IPS-20b (cell line): ENCODE measurements around the gene STRC.
"Not testable (repeated sequence)": the region's sequence is repeated elsewhere in the genome, so short reads cannot be mapped to it uniquely, and the experiment has no call there.

Experiments used
- H3K27ac ChIP-seq: one replicate; pipeline ENCODE4 v1.5.1; 2013; ENCODE audit warnings: low read length
- H3K27me3 ChIP-seq: 2 replicates; pipeline ENCODE4 v1.6.1; 2013; ENCODE audit warnings: mild to moderate bottlenecking, low read length, inconsistent platforms; ENCODE audit not compliant: insufficient read depth
- H3K36me3 ChIP-seq: 2 replicates; pipeline ENCODE4 v1.6.1; 2013; ENCODE audit warnings: low read depth, mild to moderate bottlenecking, inconsistent platforms, low read length, moderate library complexity; ENCODE audit not compliant: insufficient read depth
- H3K4me1 ChIP-seq: 2 replicates; pipeline ENCODE4 v1.6.1; 2013; ENCODE audit warnings: mild to moderate bottlenecking, control low read depth, inconsistent platforms, low read length, moderate library complexity; ENCODE audit not compliant: insufficient read depth
- H3K4me3 ChIP-seq: 2 replicates; pipeline ENCODE4 v1.5.1; 2013; ENCODE audit warnings: mild to moderate bottlenecking, low read length, inconsistent platforms
- H3K9ac ChIP-seq: 2 replicates; pipeline ENCODE4 v1.6.1; 2013; ENCODE audit warnings: low read depth, mild to moderate bottlenecking, inconsistent platforms, low read length, moderate library complexity
- H3K9me3 ChIP-seq: 2 replicates; pipeline ENCODE4 v1.6.1; 2013; ENCODE audit warnings: mild to moderate bottlenecking, low read depth, low read length, inconsistent platforms; ENCODE audit not compliant: insufficient read depth

The STRC gene

GRCh38 chr15:43618700-43619099 lies at the start of gene STRC:
TSS of gene STRC (minus strand) at chr15:43618800. CDS start at chr15:43618722, 78 bp downstream.
- H3K4me3 ChIP-seq, result not testable (repeated sequence)

GRCh38 chr15:43666177-43666576 lies 47.6 kb upstream of the STRC start:
- not testable (repeated sequence) for H3K36me3 ChIP-seq, H3K27ac ChIP-seq, H3K27me3 ChIP-seq, H3K9me3 ChIP-seq, H3K9ac ChIP-seq, H3K4me1 ChIP-seq, H3K4me3 ChIP-seq

More at GRCh38 chr15:43618700-43619099, at the start of gene STRC:
- not testable (repeated sequence) for H3K27ac ChIP-seq, H3K9me3 ChIP-seq, H3K4me1 ChIP-seq, H3K9ac ChIP-seq, H3K27me3 ChIP-seq, H3K36me3 ChIP-seq

GRCh38 chr15:43663333-43663732 lies 44.7 kb upstream of the STRC start:
- H3K9me3 ChIP-seq, H3K27me3 ChIP-seq, H3K36me3 ChIP-seq, H3K4me3 ChIP-seq, H3K4me1 ChIP-seq, H3K27ac ChIP-seq, H3K9ac ChIP-seq: not testable (repeated sequence)

- H3K27ac ChIP-seq, H3K4me1 ChIP-seq, H3K36me3 ChIP-seq, H3K27me3 ChIP-seq, H3K9ac ChIP-seq, H3K9me3 ChIP-seq, H3K4me3 ChIP-seq: not testable (repeated sequence)
Measured at GRCh38 chr15:43662293-43662692, 43.7 kb upstream of the STRC start.

- not testable (repeated sequence) for H3K36me3 ChIP-seq, H3K9me3 ChIP-seq, H3K27me3 ChIP-seq, H3K4me3 ChIP-seq, H3K9ac ChIP-seq, H3K4me1 ChIP-seq, H3K27ac ChIP-seq
Measured at GRCh38 chr15:43659727-43660126, 41.1 kb upstream of the STRC start.

- H3K9me3 ChIP-seq, H3K27ac ChIP-seq, H3K4me1 ChIP-seq, H3K36me3 ChIP-seq, H3K4me3 ChIP-seq, H3K27me3 ChIP-seq, H3K9ac ChIP-seq: not testable (repeated sequence)
Measured at GRCh38 chr15:43649430-43649926, 30.9 kb upstream of the STRC start.

- Histone ChIP-seq H3K9me3 (peaks cover 4% of the 10 kb centered on the region; the same call in 1 of the 2 replicates), H3K27me3 (no peaks in the 10 kb centered on the region), H3K4me3 (no peak within 1 kb of the TSS), H3K4me1 (no peaks in the 10 kb centered on the region), H3K9ac (no peak within 1 kb of the TSS), H3K36me3 (no peaks in the 10 kb centered on the region), H3K27ac (no peak within 1 kb of the TSS)
Measured at GRCh38 chr15:43648649-43649429, 30.2 kb upstream of the STRC start, which contains the start of gene CATSPER2. TSS of gene CATSPER2 (minus strand) at chr15:43648844. CDS start at chr15:43648061, 783 bp downstream.

- not testable (repeated sequence) for H3K27ac ChIP-seq, H3K27me3 ChIP-seq, H3K4me1 ChIP-seq, H3K9ac ChIP-seq, H3K4me3 ChIP-seq, H3K9me3 ChIP-seq, H3K36me3 ChIP-seq
Measured at GRCh38 chr15:43638464-43639204, 20.0 kb upstream of the STRC start.

GRCh38 chr15:43626937-43627336 lies 8.3 kb upstream of the STRC start:
- H3K4me3 ChIP-seq, H3K9me3 ChIP-seq, H3K9ac ChIP-seq, H3K36me3 ChIP-seq, H3K27ac ChIP-seq, H3K27me3 ChIP-seq, H3K4me1 ChIP-seq: not testable (repeated sequence)

GRCh38 chr15:43625106-43625505 lies 6.5 kb upstream of the STRC start:
- Histone ChIP-seq H3K4me1 (no peaks in the 10 kb centered on the region), H3K36me3 (no peaks in the 10 kb centered on the region), H3K9ac (no peak overlapping the region), H3K27ac (no peak overlapping the region), H3K27me3 (no peaks in the 10 kb centered on the region), H3K4me3 (no peak overlapping the region), H3K9me3 (no peaks in the 10 kb centered on the region)

- not testable (repeated sequence) for H3K9me3 ChIP-seq, H3K4me3 ChIP-seq, H3K9ac ChIP-seq, H3K27me3 ChIP-seq, H3K36me3 ChIP-seq, H3K4me1 ChIP-seq, H3K27ac ChIP-seq
Measured at GRCh38 chr15:43622068-43622799, 3.6 kb upstream of the STRC start.
